ENCODE measurements around the gene LETMD1.
A peak's percentile ranks its signal among the peaks of the same experiment; 100 is the strongest.

The LETMD1 gene

GRCh38 chr12:51083126-51083833 is 35.2 kb downstream of the LETMD1 start, which contains the start of gene CSRNP2 (continued):
- TF ChIP-seq, protein P1, sequence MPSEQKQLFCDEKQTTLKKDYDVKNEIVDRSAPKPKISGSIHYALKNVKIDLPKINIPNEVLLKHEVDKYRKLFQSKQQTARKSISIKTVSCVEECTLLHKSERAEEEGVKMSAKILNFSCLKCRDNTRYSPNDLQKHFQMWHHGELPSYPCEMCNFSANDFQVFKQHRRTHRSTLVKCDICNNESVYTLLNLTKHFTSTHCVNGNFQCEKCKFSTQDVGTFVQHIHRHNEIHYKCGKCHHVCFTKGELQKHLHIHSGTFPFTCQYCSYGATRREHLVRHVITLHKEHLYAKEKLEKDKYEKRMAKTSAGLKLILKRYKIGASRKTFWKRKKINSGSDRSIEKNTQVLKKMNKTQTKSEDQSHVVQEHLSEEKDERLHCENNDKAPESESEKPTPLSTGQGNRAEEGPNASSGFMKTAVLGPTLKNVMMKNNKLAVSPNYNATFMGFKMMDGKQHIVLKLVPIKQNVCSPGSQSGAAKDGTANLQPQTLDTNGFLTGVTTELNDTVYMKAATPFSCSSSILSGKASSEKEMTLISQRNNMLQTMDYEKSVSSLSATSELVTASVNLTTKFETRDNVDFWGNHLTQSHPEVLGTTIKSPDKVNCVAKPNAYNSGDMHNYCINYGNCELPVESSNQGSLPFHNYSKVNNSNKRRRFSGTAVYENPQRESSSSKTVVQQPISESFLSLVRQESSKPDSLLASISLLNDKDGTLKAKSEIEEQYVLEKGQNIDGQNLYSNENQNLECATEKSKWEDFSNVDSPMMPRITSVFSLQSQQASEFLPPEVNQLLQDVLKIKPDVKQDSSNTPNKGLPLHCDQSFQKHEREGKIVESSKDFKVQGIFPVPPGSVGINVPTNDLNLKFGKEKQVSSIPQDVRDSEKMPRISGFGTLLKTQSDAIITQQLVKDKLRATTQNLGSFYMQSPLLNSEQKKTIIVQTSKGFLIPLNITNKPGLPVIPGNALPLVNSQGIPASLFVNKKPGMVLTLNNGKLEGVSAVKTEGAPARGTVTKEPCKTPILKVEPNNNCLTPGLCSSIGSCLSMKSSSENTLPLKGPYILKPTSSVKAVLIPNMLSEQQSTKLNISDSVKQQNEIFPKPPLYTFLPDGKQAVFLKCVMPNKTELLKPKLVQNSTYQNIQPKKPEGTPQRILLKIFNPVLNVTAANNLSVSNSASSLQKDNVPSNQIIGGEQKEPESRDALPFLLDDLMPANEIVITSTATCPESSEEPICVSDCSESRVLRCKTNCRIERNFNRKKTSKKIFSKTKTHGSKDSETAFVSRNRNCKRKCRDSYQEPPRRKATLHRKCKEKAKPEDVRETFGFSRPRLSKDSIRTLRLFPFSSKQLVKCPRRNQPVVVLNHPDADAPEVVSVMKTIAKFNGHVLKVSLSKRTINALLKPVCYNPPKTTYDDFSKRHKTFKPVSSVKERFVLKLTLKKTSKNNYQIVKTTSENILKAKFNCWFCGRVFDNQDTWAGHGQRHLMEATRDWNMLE (tag by site-specific recombination; conservative IDR thresholded peaks at IDR 0.05; ENCODE audit: low read depth) = 0 out of 2 replicates have a peak, but pooled peaks have one; percentile 20
- TF ChIP-seq ZNF114 (tag by site-specific recombination; IDR thresholded peaks at IDR 0.05) = no peak; the same call in 1 of the 2 replicates
- no peak for TF ChIP-seq ZNF664 (tag by site-specific recombination; IDR thresholded peaks at IDR 0.05)
- TF ChIP-seq ZNF16 (tag by site-specific recombination; IDR thresholded peaks at IDR 0.05; ENCODE audit: low read depth) = no peak
- TF ChIP-seq ZNF350 (tag by site-specific recombination; IDR thresholded peaks at IDR 0.05) = no peak
- TF ChIP-seq KLF16 (tag by site-specific recombination; IDR thresholded peaks at IDR 0.05) = 0 out of 2 replicates have a peak, but pooled peaks have one; percentile 8
- TF ChIP-seq ZNF423 (tag by site-specific recombination; IDR thresholded peaks at IDR 0.05) = no peak; the same call in 1 of the 2 replicates
- TF ChIP-seq REPIN1 (tag by site-specific recombination; IDR thresholded peaks at IDR 0.05; ENCODE audit: low read depth) = no peak
- TF ChIP-seq AEBP2 (tag by site-specific recombination; IDR thresholded peaks at IDR 0.05; ENCODE audit: borderline replicate concordance) = no peak
- no peak for TF ChIP-seq ZNF510 (tag by site-specific recombination; IDR thresholded peaks at IDR 0.05; ENCODE audit: insufficient replicate concordance)
- no peak for TF ChIP-seq ZNF37A (tag by site-specific recombination; IDR thresholded peaks at IDR 0.05)
- TF ChIP-seq ZNF621 (tag by site-specific recombination; IDR thresholded peaks at IDR 0.05) = no peak
- peak; percentile 92; the same call in 1 of the 2 replicates for TF ChIP-seq ZNF561 (tag by site-specific recombination; IDR thresholded peaks at IDR 0.05; ENCODE audit: borderline replicate concordance)
- TF ChIP-seq ZNF146 (tag by site-specific recombination; IDR thresholded peaks at IDR 0.05) = no peak
- TF ChIP-seq PRDM2 (tag by site-specific recombination; IDR thresholded peaks at IDR 0.05; ENCODE audit: borderline replicate concordance) = no peak
- TF ChIP-seq, protein P2, sequence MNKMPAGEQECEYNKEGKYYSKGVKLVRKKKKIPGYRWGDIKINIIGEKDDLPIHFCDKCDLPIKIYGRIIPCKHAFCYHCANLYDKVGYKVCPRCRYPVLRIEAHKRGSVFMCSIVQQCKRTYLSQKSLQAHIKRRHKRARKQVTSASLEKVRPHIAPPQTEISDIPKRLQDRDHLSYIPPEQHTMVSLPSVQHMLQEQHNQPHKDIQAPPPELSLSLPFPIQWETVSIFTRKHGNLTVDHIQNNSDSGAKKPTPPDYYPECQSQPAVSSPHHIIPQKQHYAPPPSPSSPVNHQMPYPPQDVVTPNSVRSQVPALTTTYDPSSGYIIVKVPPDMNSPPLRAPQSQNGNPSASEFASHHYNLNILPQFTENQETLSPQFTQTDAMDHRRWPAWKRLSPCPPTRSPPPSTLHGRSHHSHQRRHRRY (tag by site-specific recombination; IDR thresholded peaks at IDR 0.05) = no peak
- TF ChIP-seq ZNF670 (tag by site-specific recombination; IDR thresholded peaks at IDR 0.05; ENCODE audit: low read depth) = no peak
- no peak for TF ChIP-seq ZNF324 (tag by site-specific recombination; IDR thresholded peaks at IDR 0.05)
- no peak for TF ChIP-seq ZNF704 (tag by site-specific recombination; IDR thresholded peaks at IDR 0.05)
- TF ChIP-seq, protein P3, sequence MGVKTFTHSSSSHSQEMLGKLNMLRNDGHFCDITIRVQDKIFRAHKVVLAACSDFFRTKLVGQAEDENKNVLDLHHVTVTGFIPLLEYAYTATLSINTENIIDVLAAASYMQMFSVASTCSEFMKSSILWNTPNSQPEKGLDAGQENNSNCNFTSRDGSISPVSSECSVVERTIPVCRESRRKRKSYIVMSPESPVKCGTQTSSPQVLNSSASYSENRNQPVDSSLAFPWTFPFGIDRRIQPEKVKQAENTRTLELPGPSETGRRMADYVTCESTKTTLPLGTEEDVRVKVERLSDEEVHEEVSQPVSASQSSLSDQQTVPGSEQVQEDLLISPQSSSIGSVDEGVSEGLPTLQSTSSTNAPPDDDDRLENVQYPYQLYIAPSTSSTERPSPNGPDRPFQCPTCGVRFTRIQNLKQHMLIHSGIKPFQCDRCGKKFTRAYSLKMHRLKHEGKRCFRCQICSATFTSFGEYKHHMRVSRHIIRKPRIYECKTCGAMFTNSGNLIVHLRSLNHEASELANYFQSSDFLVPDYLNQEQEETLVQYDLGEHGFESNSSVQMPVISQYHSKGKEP (tag by site-specific recombination; IDR thresholded peaks at IDR 0.05) = peak; percentile 88
- TF ChIP-seq ZNF248 (tag by site-specific recombination; IDR thresholded peaks at IDR 0.05) = peak; percentile 43; the same call in 1 of the 2 replicates
- TF ChIP-seq KLF9 (tag by site-specific recombination; IDR thresholded peaks at IDR 0.05; ENCODE audit: low read depth) = peak; percentile 79
- TF ChIP-seq SP7 (tag by site-specific recombination; IDR thresholded peaks at IDR 0.05) = no peak

Data from HEK293 (cell line).